Activated B cell treated with CpG ODN at 0.5 μM for 24 hours (primary cell): ENCODE measurements around the gene MGMT. TPM values are rescaled to one million over a fixed set of nuclear protein-coding genes. Genes with fewer than 3 reads are reported as not detected.

Source experiments
- ATAC-seq: fragments of 200-7000 bp; cut with Tn5 transposase; one replicate; pipeline ENCODE4 v1.10.0; 2021; ENCODE audit warnings: low read depth, mild to moderate bottlenecking, moderate library complexity
- CTCF ChIA-PET: fragments of 350-600 bp; sonication (Branson Sonifier 250); formaldehyde crosslinking; loops from one replicate; lab custom pipeline; 2021; ENCODE audit warnings: antibody characterized with exemption; lab: Charles Lee
- POLR2A ChIA-PET: fragments of 350-600 bp; sonication (Branson Sonifier 250); formaldehyde crosslinking; loops from one replicate; lab custom pipeline; 2021; ENCODE audit warnings: antibody characterized with exemption; lab: Charles Lee
- DNase-seq: peaks from one replicate; pipeline ENCODE4 v3.0.0; 2022
- H3K27ac Mint-ChIP-seq: one replicate; pipeline ENCODE4 v1.8.0; 2020; ENCODE audit warnings: mixed read lengths
- H3K27me3 Mint-ChIP-seq: one replicate; pipeline ENCODE4 v1.8.0; 2021; ENCODE audit warnings: mixed read lengths
- H3K36me3 Mint-ChIP-seq: one replicate; pipeline ENCODE4 v1.8.0; 2021; ENCODE audit warnings: low read depth, mixed read lengths
- H3K4me1 Mint-ChIP-seq: one replicate; pipeline ENCODE4 v1.8.0; 2021; ENCODE audit warnings: mixed read lengths
- H3K4me3 Mint-ChIP-seq: one replicate; pipeline ENCODE4 v1.8.0; 2020; ENCODE audit warnings: mild to moderate bottlenecking, mixed read lengths
- H3K9me3 Mint-ChIP-seq: one replicate; pipeline ENCODE4 v1.8.0; 2020; ENCODE audit warnings: mixed read lengths
- CTCF ChIP-seq: fragments of 200-600 bp; IDR thresholded peaks from one replicate; pipeline ENCODE4 v1.8.0; 2022; ENCODE audit warnings: antibody characterized with exemption, mild to moderate bottlenecking
- intact Hi-C: fragments of 100-400 bp; cut with micrococcal nuclease; formaldehyde crosslinking; loops from one replicate; pipeline ENCODE4 v1.15.1; 2024
- total RNA-seq: library from RNA; stranded (reverse); gene quantifications from 2 replicates; pipeline ENCODE4 v1.2.3, GENCODE V29; 2022

Gene MGMT
- total RNA-seq, 1 donor from 2014 or later = 25.8 TPM

DNA sequence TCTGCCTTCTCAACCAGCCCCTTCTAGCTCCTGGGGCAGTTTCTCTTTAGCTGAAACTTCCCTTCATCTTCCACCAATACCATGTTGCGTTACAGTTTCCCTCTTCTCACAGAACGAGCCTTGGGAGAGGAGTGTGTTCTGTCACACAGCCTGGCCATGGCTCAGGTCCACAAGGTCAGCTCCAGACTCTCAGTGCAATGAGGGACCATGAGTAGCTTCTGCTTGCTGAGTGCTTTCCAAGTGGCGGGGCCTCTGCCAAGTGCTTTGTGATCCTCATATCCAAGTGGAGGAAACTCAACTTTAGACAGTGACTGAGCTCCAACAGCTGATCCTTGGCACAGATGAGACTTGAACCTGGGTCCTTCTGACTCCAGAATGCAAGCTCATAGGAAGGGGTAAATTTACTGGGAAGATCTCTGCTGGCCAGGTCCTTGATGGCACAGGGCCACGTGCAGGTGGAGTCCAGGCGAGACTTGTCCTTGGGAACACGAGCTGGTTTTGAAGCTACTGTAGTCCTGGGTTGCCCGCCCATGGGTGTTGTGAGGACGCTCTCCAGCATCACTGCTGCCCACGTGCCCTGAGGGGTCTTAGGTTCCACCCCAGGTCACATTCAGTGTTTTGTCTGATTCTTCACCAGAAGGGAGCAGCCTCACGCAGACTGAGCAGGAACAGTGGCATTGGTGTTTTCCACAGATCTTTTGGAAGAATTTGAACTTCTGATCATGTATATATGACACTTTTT lies 259.0 kb downstream of the MGMT start:
- Mint-ChIP-seq H3K36me3 (peaks cover 51% of the 10 kb centered on the region), H3K4me3 (no peak overlapping the region), H3K27ac (no peak overlapping the region), H3K27me3 (no peaks in the 10 kb centered on the region), H3K4me1 (no peaks in the 10 kb centered on the region), H3K9me3 (peaks cover 10% of the 10 kb centered on the region)
- POLR2A ChIA-PET = no interaction called here
- DNase-seq (no peak), ATAC-seq (no peak)
- no peak for TF ChIP-seq CTCF
- intact Hi-C loops = no loop called here
- CTCF ChIA-PET = no interaction called here

DNA sequence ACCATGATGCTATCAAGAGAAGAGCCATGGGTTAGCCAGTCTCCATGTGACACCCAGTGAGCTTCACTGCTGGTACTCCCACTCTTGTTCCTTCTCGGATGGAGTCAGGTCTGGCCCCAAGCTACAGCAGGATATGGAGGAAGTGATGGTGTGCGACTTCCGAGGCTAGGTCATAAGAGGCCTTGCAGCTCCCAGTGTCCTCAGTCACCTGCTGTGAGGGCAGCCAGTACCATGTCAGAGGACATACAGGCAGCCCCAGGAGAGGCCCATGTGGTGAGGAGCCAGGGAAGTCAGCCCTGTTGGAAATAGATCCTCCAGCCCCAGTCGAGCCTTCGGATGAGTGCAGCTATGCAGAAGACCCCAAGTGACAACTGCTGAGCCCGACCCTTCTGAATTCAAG lies 260.0 kb downstream of the MGMT start:
- ATAC-seq (no peak), DNase-seq (no peak)
- H3K4me1 Mint-ChIP-seq = no peaks in the 10 kb centered on the region
- no peaks in the 10 kb centered on the region for H3K27me3 Mint-ChIP-seq
- H3K27ac Mint-ChIP-seq = no peak overlapping the region
- intact Hi-C loops = no loop called here
- no peak overlapping the region for H3K4me3 Mint-ChIP-seq
- no peak for TF ChIP-seq CTCF
- CTCF ChIA-PET = no interaction called here
- POLR2A ChIA-PET = no interaction called here
- peaks cover 9% of the 10 kb centered on the region for H3K9me3 Mint-ChIP-seq
- peaks cover 46% of the 10 kb centered on the region for H3K36me3 Mint-ChIP-seq

DNA sequence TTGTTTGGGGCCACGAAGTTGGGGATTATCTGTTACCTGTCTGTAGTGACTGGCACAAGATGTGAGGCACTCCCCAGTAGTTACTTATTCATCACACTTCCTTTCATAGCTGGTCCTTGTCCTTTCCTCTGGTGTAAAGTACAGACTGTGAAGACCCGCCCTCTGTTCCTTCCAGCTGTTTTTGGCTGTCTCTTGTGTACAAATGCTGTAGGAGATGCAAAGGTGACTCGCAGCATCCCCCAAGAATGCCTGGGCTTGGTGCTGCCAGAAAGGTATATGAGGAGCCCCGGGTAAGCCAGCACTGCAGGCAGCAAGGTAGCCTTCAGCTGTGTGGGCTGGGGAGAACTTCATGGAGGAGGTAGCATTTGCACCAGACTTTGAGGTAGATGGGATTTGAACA lies 260.5 kb downstream of the MGMT start:
- no peak overlapping the region for H3K4me3 Mint-ChIP-seq
- ChIA-PET CTCF (no interaction called here), POLR2A (no interaction called here)
- intact Hi-C loops = no loop called here
- H3K4me1 Mint-ChIP-seq = no peaks in the 10 kb centered on the region
- TF ChIP-seq CTCF = no peak
- no peak overlapping the region for H3K27ac Mint-ChIP-seq
- peaks cover 9% of the 10 kb centered on the region for H3K9me3 Mint-ChIP-seq
- ATAC-seq = no peak
- DNase-seq = no peak
- H3K36me3 Mint-ChIP-seq = peaks cover 43% of the 10 kb centered on the region
- H3K27me3 Mint-ChIP-seq = no peaks in the 10 kb centered on the region

- TF ChIP-seq CTCF = no peak
- no peaks in the 10 kb centered on the region for H3K27me3 Mint-ChIP-seq
- no peaks in the 10 kb centered on the region for H3K4me1 Mint-ChIP-seq
- peaks cover 37% of the 10 kb centered on the region for H3K36me3 Mint-ChIP-seq
- ChIA-PET CTCF (no interaction called here), POLR2A (no interaction called here)
- DNase-seq (no peak), ATAC-seq (no peak)
- H3K9me3 Mint-ChIP-seq = peaks cover 9% of the 10 kb centered on the region
- H3K27ac Mint-ChIP-seq = no peak overlapping the region
- H3K4me3 Mint-ChIP-seq = no peak overlapping the region
- intact Hi-C loops = no loop called here
These were observed 261.3 kb downstream of the MGMT start for GRCh38 chr10:129728246-129728820.

- CTCF ChIA-PET = no interaction called here
- H3K4me3 Mint-ChIP-seq = no peak overlapping the region
- POLR2A ChIA-PET = no interaction called here
- H3K9me3 Mint-ChIP-seq = peaks cover 9% of the 10 kb centered on the region
- H3K27me3 Mint-ChIP-seq = no peaks in the 10 kb centered on the region
- TF ChIP-seq CTCF = no peak
- no peak for ATAC-seq
- DNase-seq = no peak
- no peaks in the 10 kb centered on the region for H3K4me1 Mint-ChIP-seq
- no peak overlapping the region for H3K27ac Mint-ChIP-seq
- intact Hi-C loops = no loop called here
- H3K36me3 Mint-ChIP-seq = peaks cover 36% of the 10 kb centered on the region
These were observed 262.1 kb downstream of the MGMT start for GRCh38 chr10:129728905-129729795.
